Osteoblast (primary cell): Measurements from ENCODE around the gene CACNA1H. TPM values are rescaled to one million over a fixed set of nuclear protein-coding genes. Genes with fewer than 3 reads are reported as not detected.

Source experiments
- DNase-seq: peaks from one replicate; pipeline ENCODE4 v3.0.0; 2011; ENCODE audit warnings: low spot score, mixed read lengths; ENCODE audit not compliant: insufficient read length; ENCODE audit errors: missing footprints
- H2AFZ ChIP-seq: 2 replicates; pipeline ENCODE4 v1.6.0; 2011; ENCODE audit warnings: mild to moderate bottlenecking, low read length
- H3K27ac ChIP-seq: 2 replicates; pipeline ENCODE4 v1.5.1; 2011; ENCODE audit warnings: mild to moderate bottlenecking, low read depth, low read length, moderate library complexity
- H3K27me3 ChIP-seq: 2 replicates; pipeline ENCODE4 v1.6.0; 2012; ENCODE audit warnings: mild to moderate bottlenecking, control low read depth, inconsistent platforms, low read length, moderate library complexity; ENCODE audit not compliant: insufficient read depth
- H3K36me3 ChIP-seq: 2 replicates; pipeline ENCODE4 v1.5.1; 2011; ENCODE audit warnings: mild to moderate bottlenecking, low read length, control low read depth, moderate library complexity; ENCODE audit not compliant: insufficient read depth
- H3K4me1 ChIP-seq: 2 replicates; pipeline ENCODE4 v1.5.1; 2011; ENCODE audit warnings: mild to moderate bottlenecking, low read length, control low read depth, moderate library complexity; ENCODE audit not compliant: insufficient read depth
- H3K4me2 ChIP-seq: 2 replicates; pipeline ENCODE4 v1.6.0; 2011; ENCODE audit warnings: mild to moderate bottlenecking, low read length; ENCODE audit not compliant: insufficient read depth
- H3K4me3 ChIP-seq: fragments of 200-600 bp; sonication (generic); 3 replicates; pipeline ENCODE4 v1.5.1; 2012; ENCODE audit warnings: mild to moderate bottlenecking, low read length, inconsistent platforms; ENCODE audit not compliant: insufficient read depth
- H3K79me2 ChIP-seq: 2 replicates; pipeline ENCODE4 v1.6.0; 2012; ENCODE audit warnings: mild to moderate bottlenecking, low read length, control low read depth, inconsistent platforms; ENCODE audit not compliant: insufficient read depth
- H3K9me3 ChIP-seq: 2 replicates; pipeline ENCODE4 v1.5.1; 2011; ENCODE audit warnings: low read depth, low read length, control low read depth
- H4K20me1 ChIP-seq: 2 replicates; pipeline ENCODE4 v1.6.0; 2012; ENCODE audit warnings: mild to moderate bottlenecking, low read length, control low read depth; ENCODE audit not compliant: insufficient read depth
- total RNA-seq: library from RNA; depleted of rRNA; stranded (reverse); fragments of >200 nt; gene quantifications from 2 replicates; pipeline ENCODE4 v1.2.3, GENCODE V29; 2012
- TF ChIP-seq, protein P1 (sequence below): IDR thresholded peaks from 2 replicates; pipeline ENCODE4 v1.5.1; 2011; ENCODE audit warnings: mild to moderate bottlenecking, low read depth, low read length, moderate library complexity; ENCODE audit errors: extremely low read depth

The CACNA1H gene
- total RNA-seq, 1 donor: under 0.01 TPM

DNA sequence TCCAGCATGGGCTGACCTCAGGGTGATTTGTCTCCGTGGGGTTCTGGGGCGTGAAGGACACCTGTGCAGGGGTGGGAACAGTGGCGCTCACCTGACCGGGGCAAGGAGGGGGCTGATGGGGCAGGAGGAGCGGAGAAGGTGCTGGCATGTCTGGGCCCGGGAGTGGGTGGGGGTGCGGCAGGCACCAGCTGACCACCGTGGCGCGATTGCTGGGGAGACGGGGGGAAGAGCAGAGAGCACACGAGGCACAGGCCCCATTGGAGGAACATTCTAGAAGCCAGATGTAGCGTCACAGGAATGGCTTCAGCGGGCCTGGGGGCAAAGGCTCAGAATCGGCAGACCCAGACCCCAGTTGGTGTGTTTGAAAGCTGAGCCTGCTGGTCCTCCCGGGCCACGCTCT, 12.1 kb downstream of the CACNA1H start:
- Histone ChIP-seq H3K27me3 (peaks cover 27% of the 10 kb centered on the region), H4K20me1 (no peaks in the 10 kb centered on the region), H3K4me2 (no peak overlapping the region), H3K36me3 (no peaks in the 10 kb centered on the region), H2AFZ (no peak overlapping the region), H3K79me2 (no peaks in the 10 kb centered on the region), H3K9me3 (no peaks in the 10 kb centered on the region), H3K4me3 (no peak overlapping the region), H3K27ac (no peak overlapping the region), H3K4me1 (peaks cover 3% of the 10 kb centered on the region)
- DNase-seq: no peak
- TF ChIP-seq, protein P1, sequence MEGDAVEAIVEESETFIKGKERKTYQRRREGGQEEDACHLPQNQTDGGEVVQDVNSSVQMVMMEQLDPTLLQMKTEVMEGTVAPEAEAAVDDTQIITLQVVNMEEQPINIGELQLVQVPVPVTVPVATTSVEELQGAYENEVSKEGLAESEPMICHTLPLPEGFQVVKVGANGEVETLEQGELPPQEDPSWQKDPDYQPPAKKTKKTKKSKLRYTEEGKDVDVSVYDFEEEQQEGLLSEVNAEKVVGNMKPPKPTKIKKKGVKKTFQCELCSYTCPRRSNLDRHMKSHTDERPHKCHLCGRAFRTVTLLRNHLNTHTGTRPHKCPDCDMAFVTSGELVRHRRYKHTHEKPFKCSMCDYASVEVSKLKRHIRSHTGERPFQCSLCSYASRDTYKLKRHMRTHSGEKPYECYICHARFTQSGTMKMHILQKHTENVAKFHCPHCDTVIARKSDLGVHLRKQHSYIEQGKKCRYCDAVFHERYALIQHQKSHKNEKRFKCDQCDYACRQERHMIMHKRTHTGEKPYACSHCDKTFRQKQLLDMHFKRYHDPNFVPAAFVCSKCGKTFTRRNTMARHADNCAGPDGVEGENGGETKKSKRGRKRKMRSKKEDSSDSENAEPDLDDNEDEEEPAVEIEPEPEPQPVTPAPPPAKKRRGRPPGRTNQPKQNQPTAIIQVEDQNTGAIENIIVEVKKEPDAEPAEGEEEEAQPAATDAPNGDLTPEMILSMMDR: no peak

DNA sequence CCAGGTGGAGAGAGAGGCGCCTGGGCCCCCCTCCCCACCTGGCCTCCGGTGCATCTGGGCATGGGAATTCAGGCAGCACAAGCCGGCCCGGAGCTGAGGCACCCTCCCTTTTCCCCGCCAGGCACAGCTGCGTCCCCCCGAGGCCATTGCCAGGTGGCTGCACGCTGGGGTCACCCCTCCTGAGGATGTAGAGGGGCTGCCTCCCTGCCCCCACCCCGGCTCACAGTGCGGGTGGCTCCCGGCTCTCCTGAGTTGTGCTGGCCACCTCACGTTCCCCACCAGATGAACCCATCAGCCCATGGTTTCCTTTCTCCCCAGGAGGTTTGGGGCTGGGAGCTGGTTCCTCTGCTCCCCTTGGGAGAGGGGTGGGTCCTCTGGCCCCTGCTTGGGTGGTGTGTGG, 12.6 kb downstream of the CACNA1H start:
- Histone ChIP-seq H3K27me3 (peaks cover 28% of the 10 kb centered on the region), H2AFZ (no peak overlapping the region), H3K9me3 (no peaks in the 10 kb centered on the region), H3K27ac (no peak overlapping the region), H3K4me2 (no peak overlapping the region), H3K4me1 (peaks cover 3% of the 10 kb centered on the region), H3K79me2 (no peaks in the 10 kb centered on the region), H3K36me3 (no peaks in the 10 kb centered on the region), H3K4me3 (no peak overlapping the region), H4K20me1 (no peaks in the 10 kb centered on the region)
- DNase-seq: no peak
- TF ChIP-seq, protein P1: no peak

DNA sequence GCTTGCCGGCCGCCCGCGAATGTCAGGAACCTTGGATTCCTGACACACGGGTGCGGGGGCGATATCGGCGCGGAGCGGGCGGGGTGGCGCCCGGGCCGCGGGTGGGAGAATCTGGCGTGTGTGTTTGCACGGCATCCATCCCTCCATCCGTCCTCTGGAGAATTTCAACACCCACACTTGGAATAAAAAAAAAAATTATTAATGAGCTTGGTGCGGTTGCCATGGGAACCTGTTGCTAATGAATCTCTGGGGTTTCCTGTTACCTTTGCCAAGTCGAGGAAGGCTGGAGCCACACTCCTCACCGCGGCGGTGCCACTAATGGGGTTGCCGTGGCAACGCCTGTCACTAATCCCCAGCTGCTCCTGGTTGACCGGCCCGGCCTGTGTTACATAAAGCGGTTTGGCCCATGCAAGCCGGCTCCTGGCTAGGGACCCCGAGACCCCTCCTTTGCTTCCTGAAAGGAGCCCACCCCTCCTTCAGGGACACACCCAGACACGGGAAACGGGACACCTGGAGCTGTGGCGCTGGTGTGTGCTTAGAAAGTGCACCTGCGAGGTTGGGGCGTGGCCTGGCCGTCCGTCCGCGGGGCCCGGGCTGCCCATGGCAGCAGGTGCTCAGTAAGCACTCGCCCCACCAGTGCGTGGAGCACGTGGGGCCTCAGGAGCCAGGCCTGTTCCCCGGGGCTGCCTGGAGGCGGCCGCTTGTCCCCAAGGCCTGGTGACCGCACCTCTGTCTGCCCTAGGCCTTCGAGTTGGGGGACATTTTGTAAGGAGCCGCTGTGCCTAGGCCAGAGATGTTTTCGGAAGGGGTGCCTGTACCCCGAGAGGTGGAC, 14.6 kb downstream of the CACNA1H start:
- Histone ChIP-seq H3K4me3 (no peak overlapping the region), H3K36me3 (no peaks in the 10 kb centered on the region)
- DNase-seq: no peak

DNA sequence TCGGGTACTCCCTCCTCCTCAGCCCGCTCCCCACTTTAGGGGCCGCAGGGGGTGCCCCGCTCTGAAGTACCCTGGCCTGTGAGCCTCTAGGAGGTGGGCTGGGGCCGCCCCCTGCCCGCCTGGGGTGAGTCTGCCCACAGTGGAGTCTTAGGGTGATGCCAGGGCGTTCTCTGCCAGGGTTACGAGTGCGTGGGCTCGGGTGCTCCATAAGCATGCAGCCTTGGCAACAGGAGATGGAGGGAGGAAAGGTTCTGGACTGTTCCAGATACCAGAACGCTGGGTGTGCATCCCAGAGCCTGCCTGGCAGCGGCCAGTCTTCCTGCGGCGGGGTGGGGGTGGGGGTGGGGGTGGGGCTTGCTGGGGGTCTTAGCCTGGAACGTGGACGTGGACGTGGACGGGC, 15.9 kb downstream of the CACNA1H start:
- Histone ChIP-seq H3K27me3 (peaks cover 25% of the 10 kb centered on the region), H3K79me2 (no peaks in the 10 kb centered on the region), H2AFZ (no peak overlapping the region), H3K4me1 (no peaks in the 10 kb centered on the region), H3K4me2 (no peak overlapping the region), H3K9me3 (no peaks in the 10 kb centered on the region), H3K4me3 (no peak overlapping the region), H4K20me1 (no peaks in the 10 kb centered on the region), H3K36me3 (no peaks in the 10 kb centered on the region), H3K27ac (no peak overlapping the region)
- no peak for DNase-seq
- TF ChIP-seq, protein P1: no peak

More for the DNA sequence above, 14.6 kb downstream of the CACNA1H start:
- TF ChIP-seq, protein P1: no peak
- no peaks in the 10 kb centered on the region for H3K9me3 ChIP-seq
- no peak overlapping the region for H3K4me2 ChIP-seq
- H2AFZ ChIP-seq: no peak overlapping the region
- H3K27ac ChIP-seq: no peak overlapping the region
- no peaks in the 10 kb centered on the region for H4K20me1 ChIP-seq
- H3K79me2 ChIP-seq: no peaks in the 10 kb centered on the region
- H3K27me3 ChIP-seq: peaks cover 28% of the 10 kb centered on the region
- peaks cover 3% of the 10 kb centered on the region for H3K4me1 ChIP-seq
